GM12892 (cell line): ENCODE results near the gene BANK1.

Experiments used
- POLR2A ChIP-seq: IDR thresholded peaks from 2 replicates; pipeline ENCODE4 v1.6.1; 2011; ENCODE audit warnings: low read depth, low read length, control low read depth
- POLR2AphosphoS5 ChIP-seq: IDR thresholded peaks from 2 replicates; pipeline ENCODE4 v1.6.1; 2011; ENCODE audit warnings: low read depth, low read length, control low read depth
- TAF1 ChIP-seq: IDR thresholded peaks from 2 replicates; pipeline ENCODE4 v1.6.1; 2011; ENCODE audit warnings: low read depth, mild to moderate bottlenecking, control low read depth, low read length, borderline replicate concordance

DNA sequence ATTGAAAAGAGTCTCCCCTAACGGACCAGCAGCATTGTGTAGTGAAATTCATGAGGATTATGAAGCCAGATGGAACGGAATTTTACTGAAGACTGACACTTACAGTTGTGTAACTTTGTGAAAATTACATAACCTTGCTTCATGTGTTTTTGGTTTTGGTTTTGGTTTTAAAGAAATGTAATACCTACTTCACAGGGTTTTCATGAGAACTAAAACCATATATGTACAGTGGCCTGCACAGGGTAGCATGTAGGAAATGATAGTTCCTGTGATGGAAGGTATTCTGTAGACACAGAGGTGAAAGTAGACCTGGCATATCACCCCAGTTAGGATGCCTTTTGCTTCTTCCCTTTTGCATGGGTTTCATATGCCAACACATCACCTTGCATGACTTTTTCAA lies 247.0 kb downstream of the BANK1 start:
- no peak for TF ChIP-seq POLR2A
- TF ChIP-seq TAF1: no peak
- no peak for TF ChIP-seq POLR2AphosphoS5
